Left ventricle myocardium inferior (tissue), 1 donor: Measurements from ENCODE around the gene SERAC1. TPM values are rescaled to one million over a fixed set of nuclear protein-coding genes. Genes with fewer than 3 reads are reported as not detected.

Source experiments
- DNase-seq: peaks from one replicate; pipeline ENCODE4 v3.0.0-alpha.2; 2020
- H3K27ac ChIP-seq: fragments of 200-600 bp; replicated peaks from 2 replicates; pipeline ENCODE4 v1.8.0; 2021
- H3K27me3 ChIP-seq: fragments of 200-600 bp; 2 replicates; pipeline ENCODE4 v1.8.0; 2021; ENCODE audit warnings: low read depth
- H3K36me3 ChIP-seq: fragments of 200-600 bp; 2 replicates; pipeline ENCODE4 v1.8.0; 2021
- H3K4me1 ChIP-seq: fragments of 200-600 bp; 2 replicates; pipeline ENCODE4 v1.8.0; 2021
- H3K4me3 ChIP-seq: fragments of 200-600 bp; 2 replicates; pipeline ENCODE4 v1.8.0; 2021; ENCODE audit warnings: mild to moderate bottlenecking, moderate library complexity
- H3K9me3 ChIP-seq: fragments of 200-600 bp; replicated peaks from 2 replicates; pipeline ENCODE4 v1.8.0; 2021
- CTCF ChIP-seq: fragments of 200-600 bp; IDR thresholded peaks from 2 replicates; pipeline ENCODE4 v1.8.0; 2021; ENCODE audit warnings: antibody characterized with exemption, mild to moderate bottlenecking, borderline replicate concordance
- intact Hi-C: fragments of 100-400 bp; cut with micrococcal nuclease; formaldehyde crosslinking; loops from one replicate; pipeline ENCODE4 v1.11.0; 2022
- total RNA-seq: library from RNA; stranded (reverse); fragmentation: NEBNext Ultra II Directional; extraction: Animal tissue kit (Norgen Biotek cat#: 25700); gene quantifications from one replicate; pipeline ENCODE4 v1.2.1, GENCODE V29; 2021
- donor health status: DM: no; HTN: yes; CAD: no; lungs with severe emphysema.

The SERAC1 gene
- total RNA-seq, 1 donor from 2014 or later: 5.1 TPM

GRCh38 chr6:158124288-158124687 is 43.8 kb downstream of the SERAC1 start:
- no peak for TF ChIP-seq CTCF
- no peak overlapping the region for H3K27ac ChIP-seq
- peaks cover 35% of the 10 kb centered on the region for H3K36me3 ChIP-seq
- no peak for DNase-seq
- intact Hi-C loops: no loop called here
- H3K9me3 ChIP-seq: no peaks in the 10 kb centered on the region
- no peak overlapping the region for H3K4me3 ChIP-seq
- no peaks in the 10 kb centered on the region for H3K4me1 ChIP-seq
- no peaks in the 10 kb centered on the region for H3K27me3 ChIP-seq

GRCh38 chr6:158122048-158122447 is 46.0 kb downstream of the SERAC1 start:
- Histone ChIP-seq H3K4me3 (no peak overlapping the region), H3K9me3 (no peaks in the 10 kb centered on the region), H3K4me1 (no peaks in the 10 kb centered on the region), H3K27ac (no peak overlapping the region), H3K36me3 (peaks cover 34% of the 10 kb centered on the region), H3K27me3 (no peaks in the 10 kb centered on the region)
- no peak for TF ChIP-seq CTCF
- no peak for DNase-seq
- intact Hi-C loops: no loop called here

- no peak overlapping the region for H3K27ac ChIP-seq
- no peak for TF ChIP-seq CTCF
- no peak for DNase-seq
- H3K36me3 ChIP-seq: peaks cover 29% of the 10 kb centered on the region
- no peak overlapping the region for H3K4me3 ChIP-seq
- no peaks in the 10 kb centered on the region for H3K4me1 ChIP-seq
- intact Hi-C loops: no loop called here
- H3K27me3 ChIP-seq: no peaks in the 10 kb centered on the region
- no peaks in the 10 kb centered on the region for H3K9me3 ChIP-seq
Measured at GRCh38 chr6:158121335-158121734, 46.7 kb downstream of the SERAC1 start.

- Histone ChIP-seq H3K4me3 (no peak overlapping the region), H3K36me3 (peaks cover 30% of the 10 kb centered on the region), H3K27me3 (no peaks in the 10 kb centered on the region), H3K4me1 (no peaks in the 10 kb centered on the region), H3K9me3 (no peaks in the 10 kb centered on the region), H3K27ac (no peak overlapping the region)
- TF ChIP-seq CTCF: no peak
- intact Hi-C loops: no loop called here
- no peak for DNase-seq
Measured at GRCh38 chr6:158118886-158119285, 49.2 kb downstream of the SERAC1 start.

- no peak for DNase-seq
- Histone ChIP-seq H3K27me3 (no peaks in the 10 kb centered on the region), H3K4me3 (no peak overlapping the region), H3K36me3 (peaks cover 52% of the 10 kb centered on the region), H3K9me3 (no peaks in the 10 kb centered on the region), H3K4me1 (no peaks in the 10 kb centered on the region), H3K27ac (no peak overlapping the region)
- no peak for TF ChIP-seq CTCF
- intact Hi-C loops: no loop called here
Measured at GRCh38 chr6:158115508-158115907, 52.6 kb downstream of the SERAC1 start.

- TF ChIP-seq CTCF: no peak
- intact Hi-C loops: no loop called here
- DNase-seq: no peak
- H3K36me3 ChIP-seq: peaks cover 52% of the 10 kb centered on the region
- no peak overlapping the region for H3K4me3 ChIP-seq
- H3K27ac ChIP-seq: no peak overlapping the region
- H3K4me1 ChIP-seq: no peaks in the 10 kb centered on the region
- H3K9me3 ChIP-seq: no peaks in the 10 kb centered on the region
- no peaks in the 10 kb centered on the region for H3K27me3 ChIP-seq
Measured at GRCh38 chr6:158115102-158115501, 53.0 kb downstream of the SERAC1 start.
